SK-N-SH treated with all-trans-retinoic acid at 6 μM for 48 hours (cell line): Measurements from ENCODE around the gene DDAH1.

Experiments used
- ATAC-seq: fragments of 200-7000 bp; cut with Tn5 transposase; 3 replicates; pipeline ENCODE4 v1.9.1; 2020; ENCODE audit warnings: mild to moderate bottlenecking, moderate library complexity
- ARNTL ChIP-seq: fragments of 450-650 bp; formaldehyde crosslinking; IDR thresholded peaks from 2 replicates; pipeline ENCODE4 v1.5.0; 2020; ENCODE audit warnings: low read depth, mild to moderate bottlenecking, moderate library complexity, borderline replicate concordance
- BACH2 ChIP-seq: fragments of 250-450 bp; sonication (Bioruptor Pico); IDR thresholded peaks from 2 replicates; pipeline ENCODE4 v1.9.0; 2021; ENCODE audit warnings: mild to moderate bottlenecking, borderline replicate concordance
- CSDC2 ChIP-seq: fragments of 250-450 bp; sonication (Bioruptor Pico); IDR thresholded peaks from 2 replicates; pipeline ENCODE4 v1.5.0; 2020; ENCODE audit warnings: mild to moderate bottlenecking, moderate library complexity
- OSR1 ChIP-seq: fragments of 250-450 bp; sonication (Bioruptor Pico); IDR thresholded peaks from 2 replicates; pipeline ENCODE4 v1.8.0; 2022; ENCODE audit warnings: moderate library complexity, mild to moderate bottlenecking, inconsistent platforms
- POU6F1 ChIP-seq: fragments of 250-450 bp; sonication (Bioruptor Pico); IDR thresholded peaks from 2 replicates; pipeline ENCODE4 v1.8.0; 2021; ENCODE audit warnings: low read depth, mild to moderate bottlenecking, moderate library complexity, borderline replicate concordance
- PPARA ChIP-seq: fragments of 250-450 bp; sonication (Bioruptor Pico); IDR thresholded peaks from 2 replicates; pipeline ENCODE4 v1.5.0; 2020; ENCODE audit warnings: mild to moderate bottlenecking, borderline replicate concordance
- SNAI2 ChIP-seq: fragments of 250-450 bp; sonication (Bioruptor Pico); IDR thresholded peaks from 2 replicates; pipeline ENCODE4 v1.5.0; 2020; ENCODE audit warnings: mild to moderate bottlenecking, moderate library complexity
- TCF4 ChIP-seq: fragments of 250-450 bp; sonication (Bioruptor Pico); IDR thresholded peaks from 2 replicates; pipeline ENCODE4 v1.8.0; 2021; ENCODE audit warnings: mild to moderate bottlenecking, moderate library complexity, borderline replicate concordance
- TSHZ2 ChIP-seq: fragments of 250-450 bp; sonication (Bioruptor Pico); IDR thresholded peaks from 2 replicates; pipeline ENCODE4 v1.5.0; 2020; ENCODE audit warnings: mild to moderate bottlenecking, moderate library complexity
- ZC3H10 ChIP-seq: fragments of 250-450 bp; sonication (Bioruptor Pico); IDR thresholded peaks from 2 replicates; pipeline ENCODE4 v1.5.1; 2021; ENCODE audit warnings: mild to moderate bottlenecking, moderate library complexity
- ZFP3 ChIP-seq: fragments of 250-450 bp; sonication (Bioruptor Pico); IDR thresholded peaks from 2 replicates; pipeline ENCODE4 v1.5.0; 2020; ENCODE audit warnings: mild to moderate bottlenecking, moderate library complexity
- ZNF565 ChIP-seq: fragments of 450-650 bp; formaldehyde crosslinking; conservative IDR thresholded peaks from 2 replicates; pipeline ENCODE4 v1.5.0; 2020; ENCODE audit warnings: low read depth, mild to moderate bottlenecking, moderate library complexity
- ZNF70 ChIP-seq: fragments of 450-650 bp; formaldehyde crosslinking; IDR thresholded peaks from 2 replicates; pipeline ENCODE4 v1.5.0; 2020; ENCODE audit warnings: mild to moderate bottlenecking, moderate library complexity
- ZNF8 ChIP-seq: fragments of 450-650 bp; formaldehyde crosslinking; IDR thresholded peaks from 2 replicates; pipeline ENCODE4 v1.5.0; 2020; ENCODE audit warnings: mild to moderate bottlenecking, moderate library complexity
- TF ChIP-seq, protein P1 (sequence below): fragments of 250-450 bp; sonication (Bioruptor Pico); IDR thresholded peaks from 2 replicates; pipeline ENCODE4 v1.8.0; 2020; ENCODE audit warnings: mild to moderate bottlenecking, moderate library complexity, borderline replicate concordance
- TF ChIP-seq, protein P2 (sequence below): fragments of 250-450 bp; sonication (Bioruptor Pico); IDR thresholded peaks from 2 replicates; pipeline ENCODE4 v1.5.1; 2020; ENCODE audit warnings: low read depth, mild to moderate bottlenecking, moderate library complexity
- TF ChIP-seq, protein P3 (sequence below): fragments of 250-450 bp; sonication (Bioruptor Pico); IDR thresholded peaks from 2 replicates; pipeline ENCODE4 v1.5.1; 2021; ENCODE audit warnings: mild to moderate bottlenecking, moderate library complexity

DDAH1 gene

GRCh38 chr1:85467036-85467435, 2.1 kb upstream of the DDAH1 start:
- TF ChIP-seq PPARA (CRISPR knock-in tag) (no peak), OSR1 (CRISPR knock-in tag) (no peak), TCF4 (no peak), ZNF70 (CRISPR knock-in tag) (no peak), SNAI2 (CRISPR knock-in tag) (no peak), ARNTL (no peak), ZNF8 (no peak), ZFP3 (CRISPR knock-in tag) (no peak), ZC3H10 (CRISPR knock-in tag) (no peak), BACH2 (CRISPR knock-in tag) (no peak)
- TF ChIP-seq, protein P1, sequence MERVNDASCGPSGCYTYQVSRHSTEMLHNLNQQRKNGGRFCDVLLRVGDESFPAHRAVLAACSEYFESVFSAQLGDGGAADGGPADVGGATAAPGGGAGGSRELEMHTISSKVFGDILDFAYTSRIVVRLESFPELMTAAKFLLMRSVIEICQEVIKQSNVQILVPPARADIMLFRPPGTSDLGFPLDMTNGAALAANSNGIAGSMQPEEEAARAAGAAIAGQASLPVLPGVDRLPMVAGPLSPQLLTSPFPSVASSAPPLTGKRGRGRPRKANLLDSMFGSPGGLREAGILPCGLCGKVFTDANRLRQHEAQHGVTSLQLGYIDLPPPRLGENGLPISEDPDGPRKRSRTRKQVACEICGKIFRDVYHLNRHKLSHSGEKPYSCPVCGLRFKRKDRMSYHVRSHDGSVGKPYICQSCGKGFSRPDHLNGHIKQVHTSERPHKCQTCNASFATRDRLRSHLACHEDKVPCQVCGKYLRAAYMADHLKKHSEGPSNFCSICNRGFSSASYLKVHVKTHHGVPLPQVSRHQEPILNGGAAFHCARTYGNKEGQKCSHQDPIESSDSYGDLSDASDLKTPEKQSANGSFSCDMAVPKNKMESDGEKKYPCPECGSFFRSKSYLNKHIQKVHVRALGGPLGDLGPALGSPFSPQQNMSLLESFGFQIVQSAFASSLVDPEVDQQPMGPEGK (CRISPR knock-in tag): no peak
- no peak for ATAC-seq

- TF ChIP-seq POU6F1 (no peak), ZNF70 (CRISPR knock-in tag) (no peak), ZC3H10 (CRISPR knock-in tag) (no peak), ZFP3 (CRISPR knock-in tag) (no peak), TSHZ2 (CRISPR knock-in tag) (no peak)
- TF ChIP-seq, protein P2, sequence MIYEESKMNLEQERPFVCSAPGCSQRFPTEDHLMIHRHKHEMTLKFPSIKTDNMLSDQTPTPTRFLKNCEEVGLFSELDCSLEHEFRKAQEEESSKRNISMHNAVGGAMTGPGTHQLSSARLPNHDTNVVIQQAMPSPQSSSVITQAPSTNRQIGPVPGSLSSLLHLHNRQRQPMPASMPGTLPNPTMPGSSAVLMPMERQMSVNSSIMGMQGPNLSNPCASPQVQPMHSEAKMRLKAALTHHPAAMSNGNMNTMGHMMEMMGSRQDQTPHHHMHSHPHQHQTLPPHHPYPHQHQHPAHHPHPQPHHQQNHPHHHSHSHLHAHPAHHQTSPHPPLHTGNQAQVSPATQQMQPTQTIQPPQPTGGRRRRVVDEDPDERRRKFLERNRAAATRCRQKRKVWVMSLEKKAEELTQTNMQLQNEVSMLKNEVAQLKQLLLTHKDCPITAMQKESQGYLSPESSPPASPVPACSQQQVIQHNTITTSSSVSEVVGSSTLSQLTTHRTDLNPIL (CRISPR knock-in tag): no peak
- TF ChIP-seq, protein P1 (CRISPR knock-in tag): no peak
- TF ChIP-seq, protein P3, sequence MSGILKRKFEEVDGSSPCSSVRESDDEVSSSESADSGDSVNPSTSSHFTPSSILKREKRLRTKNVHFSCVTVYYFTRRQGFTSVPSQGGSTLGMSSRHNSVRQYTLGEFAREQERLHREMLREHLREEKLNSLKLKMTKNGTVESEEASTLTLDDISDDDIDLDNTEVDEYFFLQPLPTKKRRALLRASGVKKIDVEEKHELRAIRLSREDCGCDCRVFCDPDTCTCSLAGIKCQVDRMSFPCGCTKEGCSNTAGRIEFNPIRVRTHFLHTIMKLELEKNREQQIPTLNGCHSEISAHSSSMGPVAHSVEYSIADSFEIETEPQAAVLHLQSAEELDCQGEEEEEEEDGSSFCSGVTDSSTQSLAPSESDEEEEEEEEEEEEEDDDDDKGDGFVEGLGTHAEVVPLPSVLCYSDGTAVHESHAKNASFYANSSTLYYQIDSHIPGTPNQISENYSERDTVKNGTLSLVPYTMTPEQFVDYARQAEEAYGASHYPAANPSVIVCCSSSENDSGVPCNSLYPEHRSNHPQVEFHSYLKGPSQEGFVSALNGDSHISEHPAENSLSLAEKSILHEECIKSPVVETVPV (CRISPR knock-in tag): no peak
- ATAC-seq: peak; percentile 2; the same call in 1 of the 3 replicates
Measured at GRCh38 chr1:85465786-85466134, 801 bp upstream of the DDAH1 start.

DNA sequence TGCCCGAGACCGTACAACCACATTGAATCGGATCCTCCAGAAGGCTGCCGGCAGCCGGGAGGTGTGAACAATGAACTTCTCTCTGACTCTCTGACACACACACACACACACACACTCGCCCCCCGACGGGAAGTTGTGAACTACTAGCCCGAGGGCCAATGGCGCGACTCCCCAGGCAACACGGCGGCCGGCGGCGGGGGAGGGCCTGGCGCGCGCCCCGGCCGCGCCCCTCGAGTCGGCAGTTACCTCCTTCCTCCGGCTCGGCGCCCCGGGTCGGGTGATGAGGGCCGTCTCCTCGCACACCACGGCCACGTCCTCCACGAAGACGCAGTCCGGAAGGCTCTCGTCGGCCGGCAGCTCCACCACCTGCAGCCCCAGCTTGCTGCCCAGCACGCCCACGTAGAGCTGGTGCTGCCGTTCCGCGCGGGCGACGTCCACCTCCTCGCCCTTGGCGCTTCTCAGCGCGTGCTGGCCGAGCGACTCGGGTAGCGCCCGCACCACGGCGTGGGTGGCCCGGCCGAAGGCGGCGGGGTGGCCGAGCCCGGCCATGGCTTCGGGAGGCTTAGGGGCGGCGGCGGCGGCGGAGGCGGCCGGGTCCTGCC, 361 bp downstream of the DDAH1 start:
- peak; percentile 72 for ATAC-seq

More for the DNA sequence above, 361 bp downstream of the DDAH1 start:
- TF ChIP-seq CSDC2: 0 out of 2 replicates have a peak, but pooled peaks have one; percentile 35
- no peak for TF ChIP-seq ZNF565 (CRISPR knock-in tag)
- TF ChIP-seq ZFP3 (CRISPR knock-in tag): 0 out of 2 replicates have a peak, but pooled peaks have one; percentile 25
- TF ChIP-seq, all 23 proteins: peak for 2
